Activated naive CD4-positive, alpha-beta T cell treated with anti-CD3 and anti-CD28 coated beads, Interleukin-2, amount 50 U/mL, for 72 hours (primary cell): Measurements from ENCODE around the gene THRB. TPM values are rescaled to one million over a fixed set of nuclear protein-coding genes. Genes with fewer than 3 reads are reported as not detected.

Source experiments
- ATAC-seq, 2 donors: fragments of 150-1000 bp; cut with Tn5 transposase; 2 replicates each; pipeline ENCODE4 v1.10.0; 2021; ENCODE audit warnings: mild to moderate bottlenecking in 2 of 2, moderate library complexity in 2 of 2
- DNase-seq, 2 donors: peaks; one replicate each; pipeline ENCODE4 v3.0.0; 2021 to 2022; ENCODE audit warnings: low spot score in 2 of 2
- H3K27ac Mint-ChIP-seq, 2 donors: one replicate each; pipeline ENCODE4 v1.8.0; 2022; ENCODE audit warnings: mild to moderate bottlenecking in 2 of 2, mixed read lengths in 2 of 2
- H3K36me3 Mint-ChIP-seq, 2 donors: one replicate each; pipeline ENCODE4 v1.8.0; 2022; ENCODE audit warnings: mixed read lengths in 2 of 2
- H3K9me3 Mint-ChIP-seq, 2 donors: one replicate each; pipeline ENCODE4 v1.8.0; 2022; ENCODE audit warnings: mixed read lengths in 2 of 2
- total RNA-seq, 2 donors: library from RNA; stranded (reverse); gene quantifications; one replicate each; pipeline ENCODE4 v1.2.3, GENCODE V29; 2022

Gene THRB
- total RNA-seq, 2 donors from 2014 or later: not detected

- Mint-ChIP-seq H3K36me3 (no peaks in the 10 kb centered on the region), H3K9me3 (peaks cover 0 to 5% of the 10 kb centered on the region in 2 donors)
Observed at GRCh38 chr3:24388159-24388558, 106.5 kb downstream of the THRB start.

GRCh38 chr3:24387493-24387892, 107.2 kb downstream of the THRB start:
- H3K36me3 Mint-ChIP-seq: no peaks in the 10 kb centered on the region
- ATAC-seq: no peak
- H3K9me3 Mint-ChIP-seq: peaks cover 0 to 5% of the 10 kb centered on the region in 2 donors
- H3K27ac Mint-ChIP-seq: no peak overlapping the region
- DNase-seq: no peak

More at GRCh38 chr3:24388159-24388558, 106.5 kb downstream of the THRB start:
- no peak for DNase-seq
- H3K27ac Mint-ChIP-seq: no peak overlapping the region
- ATAC-seq: no peak

GRCh38 chr3:24387000-24387399, 107.7 kb downstream of the THRB start:
- Mint-ChIP-seq H3K27ac (no peak overlapping the region), H3K9me3 (peaks cover 0 to 5% of the 10 kb centered on the region in 2 donors), H3K36me3 (no peaks in the 10 kb centered on the region)
- DNase-seq (no peak), ATAC-seq (no peak)

- H3K36me3 Mint-ChIP-seq: no peaks in the 10 kb centered on the region
- DNase-seq (no peak), ATAC-seq (no peak)
- no peak overlapping the region for H3K27ac Mint-ChIP-seq
- peaks cover 0 to under 1% of the 10 kb centered on the region in 2 donors for H3K9me3 Mint-ChIP-seq
Observed at GRCh38 chr3:24386458-24386857, 108.2 kb downstream of the THRB start.

GRCh38 chr3:24385012-24385615, 109.5 kb downstream of the THRB start:
- H3K27ac Mint-ChIP-seq: no peak overlapping the region

GRCh38 chr3:24382647-24383046, 112.0 kb downstream of the THRB start:
- no peaks in the 10 kb centered on the region for H3K36me3 Mint-ChIP-seq
- H3K27ac Mint-ChIP-seq: no peak overlapping the region
- DNase-seq: no peak
- no peaks in the 10 kb centered on the region for H3K9me3 Mint-ChIP-seq
- no peak for ATAC-seq

More at GRCh38 chr3:24385012-24385615, 109.5 kb downstream of the THRB start:
- ATAC-seq: no peak
- no peaks in the 10 kb centered on the region for H3K9me3 Mint-ChIP-seq
- no peaks in the 10 kb centered on the region for H3K36me3 Mint-ChIP-seq
- no peak for DNase-seq

- DNase-seq: no peak
- H3K27ac Mint-ChIP-seq: no peak overlapping the region
- ATAC-seq: no peak
- no peaks in the 10 kb centered on the region for H3K9me3 Mint-ChIP-seq
- no peaks in the 10 kb centered on the region for H3K36me3 Mint-ChIP-seq
Observed at GRCh38 chr3:24379936-24380335, 114.7 kb downstream of the THRB start.

GRCh38 chr3:24378313-24378712, 116.3 kb downstream of the THRB start:
- Mint-ChIP-seq H3K9me3 (no peaks in the 10 kb centered on the region), H3K36me3 (no peaks in the 10 kb centered on the region), H3K27ac (no peak overlapping the region)
- DNase-seq: no peak
- ATAC-seq: no peak

- H3K9me3 Mint-ChIP-seq: no peaks in the 10 kb centered on the region
- no peak overlapping the region for H3K27ac Mint-ChIP-seq
- ATAC-seq (no peak), DNase-seq (no peak)
- no peaks in the 10 kb centered on the region for H3K36me3 Mint-ChIP-seq
Observed at GRCh38 chr3:24377218-24377993, 117.2 kb downstream of the THRB start.

- ATAC-seq: no peak
- H3K9me3 Mint-ChIP-seq: no peaks in the 10 kb centered on the region
- no peak overlapping the region for H3K27ac Mint-ChIP-seq
- DNase-seq: no peak
- no peaks in the 10 kb centered on the region for H3K36me3 Mint-ChIP-seq
Observed at GRCh38 chr3:24375947-24376384, 118.7 kb downstream of the THRB start.

- DNase-seq: no peak
- no peak for ATAC-seq
- H3K27ac Mint-ChIP-seq: no peak overlapping the region
- H3K36me3 Mint-ChIP-seq: no peaks in the 10 kb centered on the region
- H3K9me3 Mint-ChIP-seq: no peaks in the 10 kb centered on the region
Observed at GRCh38 chr3:24374801-24375200, 119.8 kb downstream of the THRB start.

- Mint-ChIP-seq H3K9me3 (no peaks in the 10 kb centered on the region), H3K36me3 (no peaks in the 10 kb centered on the region), H3K27ac (no peak overlapping the region)
- ATAC-seq (no peak), DNase-seq (no peak)
Observed at GRCh38 chr3:24373198-24373959, 121.3 kb downstream of the THRB start.

GRCh38 chr3:24372559-24373197, 122.0 kb downstream of the THRB start:
- no peak for DNase-seq
- no peaks in the 10 kb centered on the region for H3K9me3 Mint-ChIP-seq
- no peak overlapping the region for H3K27ac Mint-ChIP-seq
- H3K36me3 Mint-ChIP-seq: no peaks in the 10 kb centered on the region
- ATAC-seq: no peak

GRCh38 chr3:24370352-24371090, 124.1 kb downstream of the THRB start:
- H3K36me3 Mint-ChIP-seq: no peaks in the 10 kb centered on the region
- DNase-seq (no peak), ATAC-seq (no peak)
- no peak overlapping the region for H3K27ac Mint-ChIP-seq
- no peaks in the 10 kb centered on the region for H3K9me3 Mint-ChIP-seq

GRCh38 chr3:24368605-24369004, 126.0 kb downstream of the THRB start:
- DNase-seq: no peak
- Mint-ChIP-seq H3K27ac (no peak overlapping the region), H3K36me3 (no peaks in the 10 kb centered on the region), H3K9me3 (no peaks in the 10 kb centered on the region)
- no peak for ATAC-seq

- ATAC-seq (no peak), DNase-seq (no peak)
- Mint-ChIP-seq H3K27ac (no peak overlapping the region), H3K9me3 (no peaks in the 10 kb centered on the region), H3K36me3 (no peaks in the 10 kb centered on the region)
Observed at GRCh38 chr3:24367664-24368264, 126.9 kb downstream of the THRB start.
